Stimulated activated CD8-positive, alpha-beta memory T cell treated with anti-CD3 and anti-CD28 coated beads, Interleukin-7, amount 100 ng/mL, for 4 hours (primary cell): ENCODE data around the gene COPG2.

Experiments
- DNase-seq, 2 donors: peaks; one replicate each; pipeline ENCODE4 v3.0.0-alpha.2; 2020; ENCODE audit warnings: low read depth in 2 of 2

The COPG2 gene

DNA sequence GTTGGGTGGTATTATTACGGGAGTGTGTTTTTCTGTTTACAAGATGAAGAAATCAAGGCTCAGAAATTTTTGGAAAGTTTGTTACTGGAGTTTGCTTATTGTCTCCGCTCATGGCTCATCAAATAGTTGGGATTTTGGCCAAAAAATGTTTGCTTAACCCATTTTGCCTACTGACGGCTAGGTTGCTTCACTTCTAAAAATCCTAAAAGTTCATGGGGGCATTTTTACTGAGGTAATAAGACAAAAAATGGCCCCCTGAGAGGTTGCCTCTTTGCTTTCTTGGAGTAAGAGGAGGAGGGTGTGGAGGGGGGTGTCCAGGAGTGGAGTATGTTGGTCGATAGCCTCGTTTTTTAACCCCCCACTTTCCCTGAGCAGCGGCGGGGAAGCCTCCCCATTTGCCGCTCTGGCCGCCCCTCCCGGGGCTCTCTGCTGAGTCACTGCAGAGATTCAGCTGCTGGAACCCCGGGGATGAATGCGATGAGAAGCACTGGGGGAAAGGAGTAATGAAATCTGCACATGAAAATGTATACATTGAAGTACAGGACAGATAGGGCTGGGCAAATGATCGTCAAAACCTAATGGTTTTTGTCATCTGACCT, 175.2 kb downstream of the COPG2 start:
- DNase-seq, result no peak

DNA sequence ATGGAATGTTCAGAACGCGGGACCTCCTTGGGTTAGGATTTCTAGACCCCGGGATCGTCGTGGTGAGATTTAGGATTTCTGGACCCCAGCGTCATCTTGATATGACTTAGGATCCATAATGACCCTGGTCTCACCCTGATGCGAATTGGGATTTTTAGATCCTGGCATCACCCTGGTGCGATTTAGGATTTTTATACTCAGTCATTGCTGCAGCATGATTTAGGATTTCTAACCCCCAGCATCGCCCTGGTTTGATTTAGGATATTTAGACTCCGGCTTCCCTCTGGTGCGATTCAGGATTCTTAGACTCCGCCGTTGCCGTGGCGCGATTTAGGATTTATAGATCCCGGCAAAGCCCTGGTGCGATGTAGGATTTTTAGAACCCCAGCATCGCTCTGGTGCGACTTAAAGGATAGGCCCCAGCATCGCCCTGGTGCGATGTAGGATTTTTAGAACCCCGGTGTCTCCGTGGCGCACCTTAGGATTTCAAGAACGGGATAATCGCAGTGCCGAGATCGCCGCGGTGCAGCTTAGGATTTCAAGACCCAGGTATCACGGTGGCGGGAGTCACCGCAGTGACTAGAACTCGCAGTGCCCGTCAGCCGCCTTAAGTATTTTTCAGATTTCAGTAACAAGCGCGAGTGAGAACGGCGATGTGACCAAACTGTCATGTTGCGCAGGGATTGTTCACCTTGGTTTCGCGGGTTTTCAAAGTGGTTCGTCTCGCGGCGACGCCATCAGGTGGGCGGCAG, 175.8 kb downstream of the COPG2 start:
- DNase-seq, result no peak

DNA sequence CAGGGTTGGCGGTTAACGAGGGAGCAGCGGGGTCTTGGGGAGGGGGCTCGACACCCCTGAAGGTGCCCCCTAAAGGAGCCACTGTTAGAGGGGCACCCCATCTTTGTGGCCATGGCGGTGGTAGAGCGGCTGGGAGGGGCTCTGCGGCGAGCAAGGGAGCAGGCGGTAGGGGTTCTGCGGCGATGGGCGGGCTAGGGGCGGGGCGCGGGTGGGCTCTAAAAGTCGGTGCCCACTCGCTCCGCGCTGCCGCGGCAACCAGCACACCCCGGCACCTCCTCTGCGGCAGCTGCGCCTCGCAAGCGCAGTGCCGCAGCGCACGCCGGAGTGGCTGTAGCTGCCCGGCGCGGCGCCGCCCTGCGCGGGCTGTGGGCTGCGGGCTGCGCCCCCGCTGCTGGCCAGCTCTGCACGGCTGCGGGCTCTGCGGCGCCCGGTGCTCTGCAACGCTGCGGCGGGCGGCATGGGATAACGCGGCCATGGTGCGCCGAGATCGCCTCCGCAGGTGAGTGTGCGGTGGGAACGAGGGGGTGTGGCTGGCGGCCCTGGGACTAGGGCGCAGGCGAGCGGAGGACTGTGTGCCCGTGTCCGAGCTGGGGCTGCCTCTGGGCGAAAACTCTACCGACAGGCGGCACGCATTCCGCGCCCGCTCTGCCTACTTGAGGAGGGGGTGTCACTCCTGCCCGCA, 176.6 kb downstream of the COPG2 start, which contains the start of gene MEST:
MEST (plus strand) TSS at position 245 of the 682 bp plus-strand sequence; CDS start at position 474, 229 bp downstream.
- peak in 1 of 2 donors; percentile 29 for DNase-seq

DNA sequence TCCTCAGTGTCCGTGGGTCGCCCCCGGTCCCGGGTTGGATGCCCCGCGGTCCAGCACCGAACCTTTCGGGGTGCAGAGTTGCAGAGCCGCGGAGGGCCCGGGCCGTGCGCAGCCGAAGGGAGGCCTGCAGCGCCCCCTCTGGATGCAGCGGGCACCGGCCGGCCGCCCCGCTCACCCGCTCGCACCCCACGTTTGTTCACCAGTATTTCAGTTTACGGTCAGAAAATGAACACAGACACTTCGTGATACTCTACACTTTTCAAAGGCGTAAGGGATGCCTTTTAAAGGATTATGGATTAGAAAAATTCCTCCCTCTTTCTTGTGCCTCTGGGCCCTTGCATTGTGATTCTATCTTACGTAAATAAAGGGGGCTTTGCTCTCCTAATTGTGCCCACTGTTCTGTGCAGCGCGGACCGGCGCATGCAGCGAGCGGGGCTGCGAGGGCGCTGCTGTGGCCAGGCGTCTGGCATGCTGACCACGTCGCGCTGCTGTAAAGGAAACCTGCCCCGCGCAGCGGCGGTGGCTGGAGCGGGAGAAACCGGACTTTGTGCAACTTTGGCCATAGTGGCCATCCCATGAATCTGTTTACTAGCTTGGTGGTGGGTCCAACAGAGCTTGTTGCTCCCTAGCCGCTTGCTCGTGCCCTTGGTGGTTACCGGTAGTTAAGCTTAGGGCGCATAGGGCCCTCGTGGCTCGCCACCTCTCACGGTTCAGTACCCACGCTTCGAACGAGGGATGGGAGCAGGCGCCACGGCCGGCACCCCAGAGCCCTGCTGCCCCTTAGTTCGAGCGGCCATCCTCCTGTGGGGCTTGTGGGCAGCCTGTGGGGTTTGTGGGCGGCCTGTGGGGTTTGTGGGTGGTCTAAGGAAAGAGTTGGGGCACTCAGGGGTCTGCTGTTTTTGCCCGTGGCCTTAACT, 177.4 kb downstream of the COPG2 start:
- DNase-seq, result no peak

GRCh38 chr7:130490311-130490791, 178.2 kb downstream of the COPG2 start:
- DNase-seq, result no peak

GRCh38 chr7:130489140-130489983, 179.2 kb downstream of the COPG2 start:
- DNase-seq, result no peak

GRCh38 chr7:130488392-130489139, 180.0 kb downstream of the COPG2 start:
- DNase-seq, result no peak

DNA sequence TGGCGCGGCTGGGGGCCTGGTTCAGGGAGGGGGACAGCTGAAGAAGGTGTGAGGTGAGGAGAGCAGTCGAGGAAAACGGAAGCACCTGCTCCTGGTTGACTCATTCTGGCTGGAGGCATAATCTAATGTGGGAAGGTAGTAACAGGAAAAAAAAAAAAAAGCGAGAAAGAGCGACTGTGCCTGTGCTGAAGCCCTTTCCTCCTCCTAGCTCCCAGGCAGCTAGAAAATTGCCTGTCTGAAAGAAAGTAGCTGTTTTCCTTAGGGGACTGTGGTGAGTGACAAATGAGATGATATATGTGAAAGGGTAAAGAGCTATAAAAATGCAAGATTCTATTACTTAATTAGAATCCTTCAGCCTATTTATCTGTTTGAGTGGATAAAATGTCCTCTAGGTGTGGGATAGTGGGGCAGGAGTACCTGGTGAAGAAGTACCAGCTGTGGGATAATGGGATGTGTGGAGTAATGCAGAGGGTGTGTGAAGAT, 181.6 kb downstream of the COPG2 start:
- DNase-seq, result no peak

- DNase-seq, result peak; percentile 21 to 54
Observed at GRCh38 chr7:130486114-130486953, 182.2 kb downstream of the COPG2 start.

DNA sequence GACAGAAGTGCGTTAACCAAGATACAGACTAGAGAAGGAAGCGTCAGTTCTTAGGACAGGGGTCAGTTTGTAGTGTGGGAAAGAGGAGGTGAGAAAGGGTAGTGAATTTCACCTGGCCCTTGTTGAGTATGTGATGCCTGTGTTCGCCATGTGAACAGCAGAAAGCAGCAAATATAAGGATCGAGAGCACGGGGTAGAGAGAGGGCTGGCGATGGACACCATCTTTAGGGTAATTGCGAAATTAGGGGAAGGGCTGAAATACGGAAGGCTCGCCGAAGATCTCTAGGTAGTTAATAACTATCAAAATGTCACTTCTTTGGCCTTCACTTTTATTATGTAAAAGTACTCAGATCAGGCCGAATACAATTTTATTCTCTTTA, 182.8 kb downstream of the COPG2 start:
- no peak for DNase-seq

GRCh38 chr7:130483031-130483430, 185.5 kb downstream of the COPG2 start:
- no peak for DNase-seq

- DNase-seq, result no peak
Observed at GRCh38 chr7:130481898-130482297, 186.7 kb downstream of the COPG2 start.

- no peak for DNase-seq
Observed at GRCh38 chr7:130479716-130480400, 188.7 kb downstream of the COPG2 start.

GRCh38 chr7:130478991-130479390, 189.6 kb downstream of the COPG2 start:
- no peak for DNase-seq

DNA sequence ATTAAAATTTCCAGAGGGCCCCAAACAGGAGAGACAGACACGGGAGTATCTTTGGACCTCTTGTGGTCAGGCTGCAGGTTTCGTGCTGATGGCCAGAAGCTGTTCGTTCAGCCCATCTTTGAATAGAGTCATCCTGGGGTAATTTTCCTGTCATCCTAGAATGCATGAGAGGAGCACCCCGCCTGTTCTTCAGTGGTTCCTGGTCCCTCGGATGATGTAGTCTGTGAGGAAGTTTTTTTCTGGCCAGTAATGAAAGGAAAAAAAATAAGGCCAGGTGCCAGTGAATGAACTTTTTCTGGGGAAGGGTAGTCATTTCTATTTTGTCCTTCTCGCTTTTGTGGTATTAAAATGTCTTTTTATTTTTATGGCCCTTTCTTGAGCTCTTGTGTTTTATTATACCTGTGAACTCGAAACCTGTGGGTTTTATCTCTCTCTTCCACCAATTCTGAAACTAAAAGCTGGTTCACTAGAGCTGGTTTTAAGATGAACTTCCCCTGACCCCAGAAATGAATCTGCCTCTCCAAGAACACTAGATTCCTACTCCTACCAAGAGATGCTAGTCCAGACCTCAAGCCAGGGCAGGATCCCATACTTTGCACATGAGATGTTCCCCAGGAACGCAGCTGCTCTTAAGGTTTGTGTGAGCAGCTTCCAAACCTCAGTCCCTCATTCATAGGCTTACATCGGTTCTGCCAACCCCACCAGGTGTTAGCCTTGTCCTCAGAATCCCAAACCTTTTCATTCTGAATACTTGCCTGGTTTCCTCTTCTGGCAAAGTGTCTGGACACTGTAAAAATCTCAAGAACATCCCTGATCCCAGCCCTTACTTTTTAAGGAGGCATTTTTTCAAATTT, 192.0 kb downstream of the COPG2 start:
- no peak for DNase-seq

GRCh38 chr7:130475776-130476175, 192.8 kb downstream of the COPG2 start:
- no peak for DNase-seq

DNA sequence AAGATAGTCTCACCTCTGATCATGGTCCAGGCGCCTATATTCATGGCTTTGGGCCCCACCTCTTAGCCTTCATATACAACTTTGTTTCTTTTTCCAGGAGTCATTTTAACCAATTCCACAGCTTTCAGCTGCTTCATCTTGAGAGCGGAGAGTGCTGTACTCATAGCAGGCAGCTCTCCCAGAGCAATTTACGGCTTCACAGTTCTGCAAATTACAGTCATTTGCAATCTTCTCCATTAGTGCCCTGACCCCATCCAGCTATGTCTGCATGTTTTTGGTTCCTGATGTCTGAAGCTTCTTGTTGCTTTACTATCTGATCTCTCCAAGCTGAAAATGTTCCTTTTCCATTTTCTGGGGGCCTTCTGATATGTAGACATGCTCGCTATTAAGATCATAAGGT, 194.7 kb downstream of the COPG2 start:
- no peak for DNase-seq
